SK-N-MC (cell line): ENCODE data around the gene PCDHGB1.

ENCODE experiments used
- EZH2 ChIP-seq: fragments of 200-600 bp; sonication (generic); IDR thresholded peaks from one replicate; pipeline ENCODE4 v1.6.1; 2017; ENCODE audit warnings: antibody characterized with exemption
- POLR2AphosphoS5 ChIP-seq: IDR thresholded peaks from 2 replicates; pipeline ENCODE4 v1.6.1; 2012; ENCODE audit warnings: mild to moderate bottlenecking, low read depth, low read length, borderline replicate concordance

DNA sequence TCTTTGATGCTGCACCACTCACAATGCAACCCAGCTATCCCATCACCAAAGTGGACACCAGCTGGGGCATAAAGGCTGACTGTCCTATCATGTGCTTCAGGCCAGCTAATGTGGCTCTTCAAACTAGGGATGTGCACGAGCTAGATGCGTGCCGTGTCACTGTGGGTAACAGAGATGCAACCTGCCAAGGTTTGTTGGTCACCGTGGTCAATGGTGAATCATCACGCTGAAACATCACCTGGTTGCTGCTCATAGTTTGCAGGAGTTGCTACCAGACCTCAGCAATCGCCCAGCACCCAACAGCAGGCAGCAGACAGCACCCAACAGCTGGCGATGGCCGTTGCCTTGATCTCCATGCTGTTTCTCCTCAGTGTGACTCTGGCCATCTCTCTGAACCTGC is 21.7 kb upstream of the PCDHGB1 start:
- TF ChIP-seq POLR2AphosphoS5 (no peak), EZH2 (no peak)
